Fibroblast of the aortic adventitia (primary cell): ENCODE results near the gene NRXN3. TPM values are rescaled to one million over a fixed set of nuclear protein-coding genes. Genes with fewer than 3 reads are reported as not detected.

ENCODE experiments used
- DNase-seq: peaks from one replicate; pipeline ENCODE4 v3.0.0-alpha.2; 2010; ENCODE audit warnings: low read depth
- H3K4me3 ChIP-seq: 2 replicates; pipeline ENCODE4 v1.5.1; 2011; ENCODE audit warnings: low read depth, mild to moderate bottlenecking, control low read depth, low read length, moderate library complexity
- total RNA-seq: library from RNA; depleted of rRNA; stranded (reverse); fragments of >200 nt; gene quantifications from 2 replicates; pipeline ENCODE4 v1.2.3, GENCODE V29; 2012; ENCODE audit warnings: low replicate concordance
- TF ChIP-seq, protein P1 (sequence below): IDR thresholded peaks from 2 replicates; pipeline ENCODE4 v1.5.1; 2011; ENCODE audit warnings: mild to moderate bottlenecking, low read length, control low read depth, inconsistent platforms; ENCODE audit not compliant: insufficient read depth

Gene NRXN3
- total RNA-seq, 1 donor = 0.18 TPM

- TF ChIP-seq, protein P1, sequence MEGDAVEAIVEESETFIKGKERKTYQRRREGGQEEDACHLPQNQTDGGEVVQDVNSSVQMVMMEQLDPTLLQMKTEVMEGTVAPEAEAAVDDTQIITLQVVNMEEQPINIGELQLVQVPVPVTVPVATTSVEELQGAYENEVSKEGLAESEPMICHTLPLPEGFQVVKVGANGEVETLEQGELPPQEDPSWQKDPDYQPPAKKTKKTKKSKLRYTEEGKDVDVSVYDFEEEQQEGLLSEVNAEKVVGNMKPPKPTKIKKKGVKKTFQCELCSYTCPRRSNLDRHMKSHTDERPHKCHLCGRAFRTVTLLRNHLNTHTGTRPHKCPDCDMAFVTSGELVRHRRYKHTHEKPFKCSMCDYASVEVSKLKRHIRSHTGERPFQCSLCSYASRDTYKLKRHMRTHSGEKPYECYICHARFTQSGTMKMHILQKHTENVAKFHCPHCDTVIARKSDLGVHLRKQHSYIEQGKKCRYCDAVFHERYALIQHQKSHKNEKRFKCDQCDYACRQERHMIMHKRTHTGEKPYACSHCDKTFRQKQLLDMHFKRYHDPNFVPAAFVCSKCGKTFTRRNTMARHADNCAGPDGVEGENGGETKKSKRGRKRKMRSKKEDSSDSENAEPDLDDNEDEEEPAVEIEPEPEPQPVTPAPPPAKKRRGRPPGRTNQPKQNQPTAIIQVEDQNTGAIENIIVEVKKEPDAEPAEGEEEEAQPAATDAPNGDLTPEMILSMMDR = no peak
- no peak overlapping the region for H3K4me3 ChIP-seq
- no peak for DNase-seq
These were observed 906.3 kb downstream of the NRXN3 start for GRCh38 chr14:79076428-79076827.

- TF ChIP-seq, protein P1 = no peak
- no peak for DNase-seq
- no peak overlapping the region for H3K4me3 ChIP-seq
These were observed 906.9 kb downstream of the NRXN3 start for GRCh38 chr14:79077096-79077495.

DNA sequence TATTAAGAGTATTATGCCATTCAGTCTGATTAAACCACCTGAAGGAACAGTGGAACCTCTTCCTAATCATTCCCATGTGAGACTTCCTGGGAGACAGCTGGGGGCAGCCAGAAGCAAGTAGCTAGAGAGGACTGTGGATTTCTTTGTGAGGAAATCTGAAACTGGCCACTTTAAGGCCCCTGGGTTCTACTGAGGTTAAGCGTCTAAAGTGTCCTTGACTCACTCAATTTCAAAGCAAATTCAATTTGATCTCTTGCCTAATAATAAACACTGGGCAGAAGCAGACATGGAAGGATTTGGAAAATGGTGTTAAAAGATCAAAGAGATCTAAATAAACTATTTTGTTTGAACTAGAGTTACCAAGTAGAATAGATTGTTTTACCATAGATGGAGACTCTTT is 909.9 kb downstream of the NRXN3 start:
- TF ChIP-seq, protein P1 = no peak
- no peak for DNase-seq
- H3K4me3 ChIP-seq = no peak overlapping the region

- no peak overlapping the region for H3K4me3 ChIP-seq
- TF ChIP-seq, protein P1 = no peak
- DNase-seq = no peak
These were observed 912.7 kb downstream of the NRXN3 start for GRCh38 chr14:79082883-79083282.

- TF ChIP-seq, protein P1 = no peak
- DNase-seq = no peak
- no peak overlapping the region for H3K4me3 ChIP-seq
These were observed 913.2 kb downstream of the NRXN3 start for GRCh38 chr14:79083356-79083755.

- TF ChIP-seq, protein P1 = no peak
- DNase-seq = no peak
- no peak overlapping the region for H3K4me3 ChIP-seq
These were observed 914.7 kb downstream of the NRXN3 start for GRCh38 chr14:79084861-79085260.

DNA sequence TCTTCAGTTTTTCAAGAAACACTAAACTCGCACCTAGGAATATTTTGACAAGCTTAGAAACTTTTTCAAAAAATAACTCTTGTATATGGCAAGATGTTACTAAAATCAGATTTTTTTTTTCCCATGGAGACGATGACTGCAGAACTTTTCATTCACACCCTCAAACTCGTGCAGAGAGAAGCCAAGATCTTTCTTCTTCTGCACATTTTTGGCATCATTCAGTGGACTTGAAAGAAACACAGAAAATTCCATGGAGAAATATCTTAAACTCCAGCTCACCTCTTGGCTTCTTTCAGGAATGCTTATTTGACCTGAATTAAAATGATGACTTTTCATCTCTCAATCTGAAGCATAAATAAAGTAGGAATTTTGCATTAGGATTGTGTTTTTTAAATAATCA is 919.4 kb downstream of the NRXN3 start:
- TF ChIP-seq, protein P1 = no peak
- DNase-seq = no peak
- no peak overlapping the region for H3K4me3 ChIP-seq
